ENCODE measurements around the gene TMA7. TPM values are rescaled to one million over a fixed set of nuclear protein-coding genes. Genes with fewer than 3 reads are reported as not detected.

The TMA7 gene
- total RNA-seq, 6 donors from 2014 or later, result 115 to 282 (median 163) TPM

GRCh38 chr3:48435774-48436476 lies 4.1 kb upstream of the TMA7 start:
- Histone ChIP-seq H3K9me3 (no peaks in the 10 kb centered on the region), H3K27me3 (no peaks in the 10 kb centered on the region), H3K27ac (peak overlapping the region in 3 of 4 donors; percentile 19 to 55 (median 52)), H3K36me3 (peaks cover 0 to 21% (median 11%) of the 10 kb centered on the region in 4 donors), H3K4me3 (no peak overlapping the region), H3K4me1 (peaks cover 16 to 37% (median 18%) of the 10 kb centered on the region in 4 donors)
- ATAC-seq (ENCODE audit: low FRiP score in 2 of 2) (peak; percentile 76 to 78), DNase-seq (peak in 1 of 2 donors; percentile 90)
- WGBS, 2 donors, result 33 to 35% methylated on average over 6 to 7 of the region's 7 CpGs
- peak; percentile 97 to 99 (median 98) for TF ChIP-seq CTCF (IDR thresholded peaks at IDR 0.05)
- TF ChIP-seq POLR2A (IDR thresholded peaks at IDR 0.05), result no peak

GRCh38 chr3:48436477-48436787 lies 3.6 kb upstream of the TMA7 start:
- no peaks in the 10 kb centered on the region for H3K27me3 ChIP-seq
- TF ChIP-seq EP300 (IDR thresholded peaks at IDR 0.05) (no peak), CTCF (IDR thresholded peaks at IDR 0.05) (no peak), POLR2A (IDR thresholded peaks at IDR 0.05) (no peak), POLR2AphosphoS5 (IDR thresholded peaks at IDR 0.05) (no peak)
- peaks cover 21 to 42% (median 23%) of the 10 kb centered on the region in 4 donors for H3K4me1 ChIP-seq
- peak overlapping the region in 2 of 4 donors; percentile 52 to 55 for H3K27ac ChIP-seq
- H3K36me3 ChIP-seq, result peaks cover 0 to 21% (median 12%) of the 10 kb centered on the region in 4 donors
- no peak overlapping the region for H3K4me3 ChIP-seq
- no peak for ATAC-seq (ENCODE audit: low FRiP score in 2 of 2)
- 0% methylated on average over 1 of the region's 1 CpG for WGBS, 2 donors
- DNase-seq, result no peak
- no peaks in the 10 kb centered on the region for H3K9me3 ChIP-seq

GRCh38 chr3:48436855-48437254 lies 3.2 kb upstream of the TMA7 start:
- peaks cover 25 to 46% (median 27%) of the 10 kb centered on the region in 4 donors for H3K4me1 ChIP-seq
- WGBS, 2 donors, result 88 to 89% methylated on average over 7 of the region's 7 CpGs
- H3K9me3 ChIP-seq, result no peaks in the 10 kb centered on the region
- ATAC-seq (ENCODE audit: low FRiP score in 2 of 2), result no peak
- no peak for TF ChIP-seq POLR2A (IDR thresholded peaks at IDR 0.05)
- no peak for TF ChIP-seq POLR2AphosphoS5 (IDR thresholded peaks at IDR 0.05)
- no peak for TF ChIP-seq EP300 (IDR thresholded peaks at IDR 0.05)
- no peak for TF ChIP-seq CTCF (IDR thresholded peaks at IDR 0.05)
- DNase-seq, result no peak
- H3K36me3 ChIP-seq, result peaks cover 0 to 23% (median 14%) of the 10 kb centered on the region in 4 donors
- H3K27ac ChIP-seq, result peak overlapping the region in 1 of 4 donors; percentile 52
- no peak overlapping the region for H3K4me3 ChIP-seq
- no peaks in the 10 kb centered on the region for H3K27me3 ChIP-seq

DNA sequence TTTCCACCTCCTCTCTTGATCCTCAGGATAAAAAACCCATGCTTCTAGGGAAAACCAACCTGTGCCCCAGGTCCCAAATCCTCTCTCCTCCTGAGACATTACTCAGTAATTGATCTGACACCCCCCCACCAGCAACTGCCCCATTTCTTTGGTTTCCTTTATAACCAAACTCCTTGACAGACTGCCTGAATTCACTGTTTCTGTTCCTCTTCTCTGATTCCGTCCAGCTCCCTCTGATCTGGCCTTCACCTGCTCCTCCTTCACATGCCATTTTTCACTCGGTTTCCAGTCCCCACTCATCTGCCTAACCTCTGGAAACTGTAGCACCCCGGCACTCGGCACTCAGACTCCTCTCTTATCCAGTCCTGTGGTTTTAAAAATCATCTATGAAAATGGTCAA lies 2.2 kb upstream of the TMA7 start:
- DNase-seq (no peak), ATAC-seq (ENCODE audit: low FRiP score in 2 of 2) (no peak)
- H3K4me1 ChIP-seq, result peaks cover 29 to 53% (median 30%) of the 10 kb centered on the region in 4 donors
- no peak overlapping the region for H3K4me3 ChIP-seq
- peaks cover 0 to 24% (median 10%) of the 10 kb centered on the region in 4 donors for H3K36me3 ChIP-seq
- TF ChIP-seq EP300 (IDR thresholded peaks at IDR 0.05), result no peak
- TF ChIP-seq POLR2AphosphoS5 (IDR thresholded peaks at IDR 0.05), result no peak
- TF ChIP-seq POLR2A (IDR thresholded peaks at IDR 0.05), result no peak
- no peak for TF ChIP-seq CTCF (IDR thresholded peaks at IDR 0.05)
- no peak overlapping the region for H3K27ac ChIP-seq
- H3K9me3 ChIP-seq, result no peaks in the 10 kb centered on the region
- no peaks in the 10 kb centered on the region for H3K27me3 ChIP-seq
- 85 to 86% methylated on average over 4 of the region's 4 CpGs for WGBS, 2 donors

DNA sequence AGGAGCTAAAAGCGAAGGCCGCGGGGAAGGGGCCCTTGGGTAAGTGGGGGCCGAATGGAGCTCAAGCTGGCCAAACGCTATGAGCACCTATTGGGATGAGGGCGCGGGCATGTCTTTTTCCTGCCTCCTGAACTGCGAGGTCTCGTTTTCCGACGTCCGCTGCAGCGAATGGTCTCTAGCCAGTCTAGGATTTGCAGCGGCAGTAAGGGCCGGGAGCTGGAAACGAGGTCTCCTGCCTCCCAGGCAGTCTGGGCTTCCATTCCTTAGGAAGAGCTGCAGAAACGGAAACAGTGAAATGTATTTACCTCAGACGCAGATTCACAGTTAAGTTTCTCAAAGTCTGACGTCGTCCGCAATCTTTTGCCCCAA lies 517 bp downstream of the TMA7 start:
- DNase-seq (no peak), ATAC-seq (ENCODE audit: low FRiP score in 2 of 2) (peak; percentile 1 to 4)
- Histone ChIP-seq H3K9me3 (no peaks in the 10 kb centered on the region), H3K36me3 (peaks cover 0 to 38% (median 15%) of the 10 kb centered on the region in 4 donors), H3K4me1 (peaks cover 23 to 44% (median 29%) of the 10 kb centered on the region in 4 donors), H3K27ac (peak overlapping the region; percentile 91 to 96 (median 94)), H3K4me3 (peak overlapping the region; percentile 45 to 94 (median 74)), H3K27me3 (no peaks in the 10 kb centered on the region)
- TF ChIP-seq EP300 (IDR thresholded peaks at IDR 0.05) (no peak), POLR2A (IDR thresholded peaks at IDR 0.05) (no peak), POLR2AphosphoS5 (IDR thresholded peaks at IDR 0.05) (no peak), CTCF (IDR thresholded peaks at IDR 0.05) (no peak)
- 1 to 2% methylated on average over 21 of the region's 21 CpGs for WGBS, 2 donors
